NCI-H345 treated with DMSO at 0.1 percent for 48 hours (cell line): Measurements from ENCODE around the gene ZNF324.
"Not testable (repeated sequence)": the region's sequence is repeated elsewhere in the genome, so short reads cannot be mapped to it uniquely, and the experiment has no call there.

Experiments
- DNase-seq: peaks from one replicate; lab custom pipeline; 2025; ENCODE audit not compliant: unreplicated experiment; lab: John Stamatoyannopoulos, UW

ZNF324 gene

DNA sequence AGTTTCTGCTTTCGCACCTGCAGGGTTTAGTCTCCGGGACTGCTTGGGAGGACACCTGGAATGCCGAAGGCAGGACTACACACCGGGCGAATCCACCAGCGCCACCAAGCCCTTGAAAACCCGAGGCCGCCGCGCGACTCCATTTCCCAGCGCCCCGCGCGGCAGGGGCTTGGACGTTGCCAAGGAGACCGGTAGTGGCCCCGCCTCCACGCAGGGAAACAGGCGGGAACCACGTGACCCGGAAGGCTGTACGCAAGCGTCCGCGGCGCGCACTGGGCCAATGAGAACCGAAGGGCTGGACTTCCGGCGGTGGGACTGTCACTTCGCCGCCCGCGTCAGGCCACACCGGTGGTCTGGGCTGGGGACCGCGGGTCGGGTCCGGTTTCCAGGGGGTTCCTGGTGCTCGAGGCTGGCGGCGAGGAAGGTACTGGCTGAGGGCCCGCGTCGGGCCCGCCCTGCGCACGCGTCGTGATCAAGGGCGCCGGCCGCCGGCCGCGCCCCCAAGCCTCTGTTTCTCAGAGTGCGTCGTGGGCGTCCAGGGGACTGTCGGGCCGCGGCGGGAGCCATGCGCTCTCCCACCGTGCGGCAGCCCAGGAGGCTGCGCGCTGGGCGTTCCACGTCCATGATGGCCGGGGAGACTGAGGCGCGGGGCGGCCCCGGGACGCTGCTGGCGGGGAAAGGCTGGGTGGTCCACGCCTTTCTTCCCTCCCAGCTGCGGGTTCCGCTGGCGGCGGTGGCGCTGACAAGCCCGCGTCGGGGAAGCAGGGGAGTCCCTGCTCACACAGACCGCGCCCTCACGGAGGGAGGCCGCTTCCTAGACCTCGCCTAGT is at the start of gene ZNF324:
TSS of gene ZNF324 (plus strand) at position 321 of the 830 bp plus-strand sequence. CDS start 2,106 bp downstream, outside the sequence.
- peak; percentile 84 for DNase-seq

DNA sequence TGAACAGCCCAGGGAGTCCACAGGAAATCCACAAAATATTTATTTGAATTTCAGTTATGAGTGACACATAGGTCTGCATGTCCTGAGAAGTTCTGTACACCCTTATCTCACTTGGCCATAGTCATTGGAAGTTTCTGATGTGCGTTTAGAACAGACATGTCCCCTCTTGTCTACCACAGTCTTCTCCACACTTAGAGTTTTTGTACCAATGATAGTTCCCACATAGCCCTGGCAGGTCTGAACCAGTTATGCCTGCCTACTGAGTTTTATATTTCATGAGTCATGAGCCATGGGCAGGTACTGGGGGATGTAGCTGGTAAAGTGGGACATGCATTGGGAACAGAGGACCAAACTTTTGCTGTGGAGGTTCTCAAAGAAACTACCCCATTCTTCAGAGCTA is 38.3 kb upstream of the ZNF324 start:
- DNase-seq: no peak

DNA sequence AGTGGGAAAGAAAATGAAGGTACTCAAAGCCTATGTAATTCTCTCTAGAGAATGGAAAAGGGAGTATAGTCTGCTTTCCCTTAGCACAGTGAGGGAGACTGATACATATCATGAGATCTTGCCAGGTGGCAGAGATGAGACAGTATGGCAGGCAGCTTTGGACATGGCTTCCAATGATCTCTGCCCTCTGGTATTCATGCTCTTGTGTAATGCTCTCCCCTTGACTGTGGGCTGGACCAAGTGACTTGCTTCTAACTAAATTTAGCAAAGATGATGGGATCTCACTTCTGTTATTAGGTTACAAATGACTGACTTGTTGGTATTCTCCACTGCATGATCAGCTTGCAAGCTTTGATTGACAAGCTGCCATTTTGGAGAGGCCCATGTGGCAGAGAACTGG is 37.1 kb upstream of the ZNF324 start:
- DNase-seq: no peak

DNA sequence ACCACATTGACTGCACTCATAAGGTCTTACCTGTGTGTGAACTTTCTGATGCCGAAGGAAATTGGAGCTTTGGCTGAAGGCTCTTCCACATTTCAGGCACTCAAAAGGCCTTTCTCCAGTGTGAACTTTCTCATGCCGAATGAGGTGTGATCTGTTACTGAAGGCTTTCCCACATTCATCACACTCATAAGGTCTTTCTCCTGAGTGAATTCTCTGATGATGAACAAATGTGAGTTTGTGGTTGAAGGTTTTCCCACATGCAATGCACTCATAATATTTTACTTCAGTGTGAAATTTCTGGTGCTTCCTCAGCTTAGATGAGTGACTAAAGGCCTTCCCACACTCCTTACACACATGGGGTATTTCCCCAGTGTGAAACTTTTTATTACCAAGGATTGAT is 32.7 kb upstream of the ZNF324 start:
- no peak for DNase-seq

DNA sequence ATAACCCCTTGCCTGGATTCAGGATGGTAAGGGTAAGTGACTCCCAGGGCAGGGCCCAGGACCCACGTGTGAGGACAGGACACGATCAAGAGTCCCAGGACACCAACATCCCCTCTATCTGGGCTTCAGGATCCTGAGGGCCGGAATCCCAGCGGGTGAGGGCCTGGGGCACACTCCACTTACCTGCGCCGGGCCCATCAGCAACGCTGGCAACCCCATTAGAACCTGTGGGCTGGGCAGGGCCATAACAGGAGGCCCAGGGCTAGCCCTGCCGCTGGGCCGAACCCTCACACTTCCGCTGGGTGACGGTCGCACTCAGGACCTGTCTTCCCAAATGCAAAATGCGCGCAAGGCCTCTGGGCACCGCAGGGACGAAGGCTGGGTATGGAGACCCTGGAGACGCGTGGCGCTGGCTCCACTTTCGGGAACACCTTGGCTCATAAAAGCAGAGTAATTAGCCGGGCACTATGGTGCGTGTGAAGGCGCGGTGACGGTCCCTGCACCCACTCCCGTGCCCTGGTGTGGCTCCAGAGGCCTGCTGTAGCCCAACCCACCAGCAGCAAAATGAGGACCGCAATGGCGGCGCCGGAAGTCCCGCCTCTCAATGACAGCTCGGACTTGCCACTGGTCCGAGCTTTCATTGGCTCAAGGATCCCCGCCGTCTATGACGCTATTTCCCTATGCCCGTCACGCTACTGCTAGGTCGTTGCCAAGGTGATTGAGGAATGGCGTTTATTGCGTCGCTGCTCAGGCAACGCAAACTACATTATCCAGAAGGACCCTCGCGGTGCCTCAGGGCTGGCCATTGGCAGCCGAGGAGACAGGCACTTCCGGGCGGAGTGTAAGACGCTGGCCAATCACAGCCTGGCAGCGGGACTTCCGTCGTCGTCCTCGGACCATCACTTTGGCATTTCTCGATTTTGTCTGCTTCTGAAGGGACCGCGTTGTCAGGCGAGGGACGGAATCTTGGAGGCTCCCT is 27.0 kb upstream of the ZNF324 start, which contains the start of gene ZNF132:
TSS of gene ZNF132 (minus strand) at position 578 of the 979 bp plus-strand sequence. CDS start at position 246, 332 bp downstream.
- no peak for DNase-seq

DNA sequence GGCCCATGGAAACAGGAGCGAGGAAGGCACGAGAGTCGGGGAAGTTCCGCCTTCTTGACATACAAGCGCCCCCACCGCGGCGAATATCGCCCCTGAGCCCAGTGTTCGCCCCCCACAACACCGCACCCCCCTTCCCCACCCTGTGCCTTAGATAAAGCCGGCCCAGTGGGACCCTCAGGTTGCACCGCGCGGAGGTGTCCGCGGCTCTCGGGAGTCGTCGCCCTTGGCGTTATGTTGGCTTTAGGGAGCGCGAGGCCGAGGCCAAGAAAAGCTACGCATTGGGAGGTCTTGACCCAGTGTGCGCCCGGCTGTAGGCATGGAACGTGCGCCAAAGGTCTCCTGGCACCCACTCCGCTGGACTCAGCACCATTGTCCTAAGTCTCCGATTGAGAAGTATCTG is 26.3 kb upstream of the ZNF324 start:
- DNase-seq: no peak

DNA sequence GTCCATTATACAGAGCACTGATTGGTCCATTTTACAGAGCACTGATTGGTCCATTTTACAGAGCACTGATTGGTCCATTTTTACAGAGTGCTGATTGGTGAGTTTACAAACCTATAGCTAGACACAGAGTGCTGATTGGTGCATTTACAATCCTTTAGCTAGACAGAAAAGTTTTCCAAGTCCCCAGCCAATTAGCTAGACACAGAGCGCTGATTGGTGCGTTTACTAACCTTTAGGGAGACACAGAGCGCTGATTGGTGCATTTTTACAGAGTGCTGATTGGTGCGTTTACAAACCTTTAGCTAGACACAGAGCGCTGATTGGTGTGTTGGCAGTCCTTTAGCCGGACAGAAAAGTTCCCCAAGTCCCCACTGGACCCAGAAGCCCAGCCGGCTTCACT is 23.9 kb upstream of the ZNF324 start:
- DNase-seq: not testable (repeated sequence)

DNA sequence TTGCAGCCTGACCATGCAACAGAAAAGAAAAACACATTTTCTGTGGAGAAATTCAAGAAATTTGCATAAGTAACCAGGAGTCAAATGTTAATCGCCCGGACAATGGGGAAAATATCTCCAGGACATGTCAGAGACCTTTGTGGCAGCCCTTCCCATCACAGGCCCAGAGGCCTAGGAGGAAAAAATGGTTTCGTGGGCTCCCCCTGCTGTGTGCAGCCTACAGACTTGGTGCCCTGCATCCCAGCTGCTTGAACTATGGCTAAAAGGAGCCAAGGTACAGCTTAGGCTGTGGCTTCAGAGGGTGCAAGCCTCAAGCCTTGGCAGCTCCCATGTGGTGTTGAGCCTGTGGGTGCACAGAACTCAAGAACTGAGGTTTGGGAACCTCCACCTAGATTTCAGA is 18.0 kb upstream of the ZNF324 start:
- not testable (repeated sequence) for DNase-seq

DNA sequence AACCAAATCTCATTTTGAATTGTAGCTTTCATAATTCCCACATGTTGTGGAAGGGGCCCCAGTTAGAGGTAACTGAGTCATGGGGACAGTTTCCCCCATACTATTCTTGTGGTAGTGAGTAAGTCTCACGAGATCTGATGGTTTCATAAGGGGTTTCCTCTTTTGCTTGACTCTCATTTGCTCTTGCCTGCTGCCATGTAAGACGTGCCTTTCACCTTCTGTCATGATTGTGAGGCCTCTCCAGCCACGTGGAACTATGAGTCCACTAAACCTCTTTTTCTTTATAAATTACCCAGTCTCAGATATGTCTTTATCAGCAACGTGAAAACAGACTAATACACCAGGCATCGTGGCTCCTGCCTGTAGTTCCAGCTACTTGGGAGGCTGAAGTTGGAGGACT is 16.9 kb upstream of the ZNF324 start:
- DNase-seq: not testable (repeated sequence)

DNA sequence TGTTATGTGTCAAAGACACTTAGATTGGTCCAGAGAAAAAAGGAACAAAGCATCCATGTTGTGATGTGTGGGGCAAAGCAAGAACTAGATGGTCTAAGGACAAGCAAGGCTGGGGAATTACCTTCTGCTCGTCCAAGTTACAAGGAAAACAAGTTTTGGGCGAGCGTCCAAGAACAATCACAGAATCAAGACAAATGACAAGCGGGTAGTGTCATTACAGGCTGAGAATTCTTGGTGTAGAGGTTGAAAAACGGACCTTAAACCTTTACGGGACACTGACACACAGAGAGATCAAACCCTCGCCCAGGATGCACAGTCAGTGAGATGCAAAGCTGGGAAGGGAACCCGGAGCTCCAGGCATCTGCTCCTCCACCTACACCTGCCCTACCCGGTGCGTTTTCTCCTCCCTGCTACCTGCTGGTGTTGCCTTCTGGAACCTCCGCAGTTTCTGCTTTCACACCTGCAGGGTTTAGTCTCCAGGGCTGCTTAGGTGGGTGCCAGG is 16.0 kb upstream of the ZNF324 start:
- peak; percentile 51 for DNase-seq

DNA sequence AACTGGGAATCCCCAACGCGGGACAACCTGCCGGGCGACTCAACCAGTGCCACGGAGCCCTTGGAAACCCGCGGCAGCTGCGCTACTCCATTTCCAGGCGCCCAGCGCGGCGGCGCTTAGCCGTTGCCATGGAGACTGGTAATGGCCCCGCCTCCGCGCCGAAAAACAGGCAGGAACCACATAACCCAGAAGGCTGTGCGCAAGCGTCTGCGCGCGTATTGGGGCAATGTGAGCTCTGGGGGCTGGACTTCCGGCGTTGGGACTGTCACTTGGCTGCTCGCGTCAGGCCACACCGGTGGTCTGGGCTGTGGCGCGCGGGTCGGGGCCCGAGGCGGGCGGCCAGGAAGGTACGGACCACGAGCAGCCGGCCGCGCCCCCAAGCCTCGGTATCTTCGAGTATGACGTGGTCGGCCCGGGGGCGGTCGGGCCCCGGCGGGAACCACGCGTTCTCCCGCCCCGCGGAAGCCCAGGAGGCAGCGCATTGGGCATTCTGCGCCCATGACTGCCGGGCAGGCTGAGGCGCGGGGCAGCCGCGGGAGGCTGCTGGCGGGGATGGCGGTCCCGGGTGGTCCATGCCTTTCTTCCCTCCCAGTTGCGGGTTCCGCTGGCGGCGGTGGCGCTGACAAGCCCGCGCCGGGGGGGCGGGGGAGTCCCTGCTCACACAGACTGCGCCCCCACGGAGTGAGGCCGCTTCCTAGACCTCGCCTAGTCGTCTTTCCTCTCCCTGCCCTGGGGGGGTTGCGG is 15.3 kb upstream of the ZNF324 start, which contains the start of gene ZNF324B:
TSS of gene ZNF324B (plus strand) at position 265 of the 744 bp plus-strand sequence. CDS start 2,080 bp downstream, outside the sequence.
- peak; percentile 84 for DNase-seq

DNA sequence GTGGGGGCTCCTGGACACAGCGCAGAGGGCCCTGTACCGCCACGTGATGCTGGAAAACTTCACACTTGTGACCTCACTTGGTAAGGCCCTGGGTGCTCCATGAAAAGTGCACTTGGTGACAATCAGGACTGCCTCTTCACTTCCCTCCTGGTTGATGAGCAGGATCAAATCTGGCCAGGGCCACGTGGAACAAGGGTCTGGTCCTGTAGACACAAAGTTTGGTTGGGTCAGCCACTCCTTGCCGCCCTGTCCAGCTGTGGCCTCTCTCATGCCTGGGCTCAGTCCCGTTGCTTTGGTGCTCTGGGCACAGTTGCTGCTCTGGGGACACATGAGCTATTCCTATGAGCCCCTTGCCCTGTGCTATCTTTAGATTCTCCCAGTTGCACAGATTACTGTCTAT is 13.1 kb upstream of the ZNF324 start:
- no peak for DNase-seq

DNA sequence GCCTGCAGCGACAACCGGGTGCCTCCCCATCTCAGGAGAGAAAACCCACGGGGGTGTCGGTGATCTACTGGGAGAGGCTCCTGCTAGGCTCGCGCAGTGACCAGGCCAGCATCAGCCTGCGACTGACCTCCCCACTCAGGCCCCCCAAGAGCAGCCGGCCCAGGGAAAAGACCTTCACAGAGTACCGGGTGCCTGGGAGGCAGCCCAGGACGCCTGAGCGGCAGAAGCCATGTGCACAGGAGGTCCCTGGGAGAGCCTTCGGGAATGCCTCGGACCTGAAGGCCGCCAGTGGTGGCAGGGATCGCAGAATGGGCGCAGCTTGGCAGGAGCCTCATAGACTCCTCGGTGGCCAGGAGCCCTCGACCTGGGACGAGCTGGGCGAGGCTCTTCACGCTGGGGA is 11.6 kb upstream of the ZNF324 start:
- no peak for DNase-seq

DNA sequence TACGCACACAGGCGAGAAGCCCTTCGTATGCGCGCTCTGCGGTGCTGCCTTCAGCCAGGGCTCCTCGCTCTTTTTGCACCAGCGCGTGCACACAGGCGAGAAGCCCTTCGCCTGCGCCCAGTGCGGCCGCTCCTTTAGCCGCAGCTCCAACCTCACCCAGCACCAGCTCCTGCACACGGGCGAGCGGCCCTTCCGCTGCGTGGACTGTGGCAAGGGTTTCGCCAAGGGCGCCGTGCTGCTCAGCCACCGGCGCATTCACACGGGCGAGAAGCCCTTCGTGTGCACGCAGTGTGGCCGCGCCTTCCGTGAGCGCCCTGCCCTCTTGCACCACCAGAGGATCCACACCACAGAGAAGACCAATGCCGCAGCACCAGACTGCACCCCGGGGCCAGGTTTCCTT is 10.8 kb upstream of the ZNF324 start:
- DNase-seq: no peak

DNA sequence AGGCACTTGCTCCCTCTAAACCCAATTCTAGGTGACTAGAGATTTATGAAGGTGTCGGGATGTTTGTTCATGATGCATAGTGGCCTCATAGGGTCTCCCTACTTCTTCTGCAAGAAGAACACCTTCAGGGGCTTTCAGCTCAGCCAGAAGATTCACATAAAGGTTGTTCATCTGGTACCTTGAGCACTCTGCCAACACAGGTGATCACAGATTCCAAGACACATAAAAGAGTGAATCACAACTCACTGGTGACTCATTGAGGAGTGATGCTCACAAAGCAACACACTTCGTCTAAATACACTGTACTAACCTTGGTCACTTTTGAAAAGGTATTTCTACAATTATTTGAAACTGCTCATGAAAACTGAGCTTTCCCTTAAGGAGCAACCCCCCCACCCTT is 6.8 kb upstream of the ZNF324 start:
- DNase-seq: no peak

DNA sequence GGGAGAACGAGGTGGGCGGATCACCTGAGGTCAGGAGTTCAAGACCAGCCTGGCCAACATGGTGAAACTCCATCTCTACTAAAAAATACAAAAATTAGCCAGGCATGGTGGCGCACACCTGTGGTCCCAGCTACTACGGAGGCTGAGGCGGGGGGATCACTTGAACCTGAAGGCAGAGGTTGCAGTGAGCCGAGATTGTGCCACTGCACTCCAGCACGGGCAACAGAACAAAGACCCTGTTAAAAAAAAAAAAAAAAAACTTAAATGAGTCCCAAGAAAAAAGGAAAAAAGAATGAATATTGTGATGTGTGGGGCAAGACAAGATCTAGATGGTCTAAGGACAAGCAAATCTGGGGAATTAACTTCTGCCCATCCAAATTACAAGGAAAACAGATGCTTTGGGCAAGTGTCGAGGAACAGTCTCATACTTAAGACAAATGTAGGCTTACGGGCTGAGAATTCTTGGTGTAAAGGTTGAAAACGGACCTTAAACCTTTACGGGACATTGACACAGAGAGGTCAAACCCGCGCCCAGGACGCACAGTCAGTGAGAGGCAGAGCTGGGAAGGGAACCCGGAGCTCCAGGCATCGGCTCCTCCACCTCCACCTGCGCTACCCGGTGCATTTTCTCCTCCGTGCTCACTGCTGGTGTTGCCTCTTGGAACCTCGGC is 656 bp upstream of the ZNF324 start:
- DNase-seq: no peak

DNA sequence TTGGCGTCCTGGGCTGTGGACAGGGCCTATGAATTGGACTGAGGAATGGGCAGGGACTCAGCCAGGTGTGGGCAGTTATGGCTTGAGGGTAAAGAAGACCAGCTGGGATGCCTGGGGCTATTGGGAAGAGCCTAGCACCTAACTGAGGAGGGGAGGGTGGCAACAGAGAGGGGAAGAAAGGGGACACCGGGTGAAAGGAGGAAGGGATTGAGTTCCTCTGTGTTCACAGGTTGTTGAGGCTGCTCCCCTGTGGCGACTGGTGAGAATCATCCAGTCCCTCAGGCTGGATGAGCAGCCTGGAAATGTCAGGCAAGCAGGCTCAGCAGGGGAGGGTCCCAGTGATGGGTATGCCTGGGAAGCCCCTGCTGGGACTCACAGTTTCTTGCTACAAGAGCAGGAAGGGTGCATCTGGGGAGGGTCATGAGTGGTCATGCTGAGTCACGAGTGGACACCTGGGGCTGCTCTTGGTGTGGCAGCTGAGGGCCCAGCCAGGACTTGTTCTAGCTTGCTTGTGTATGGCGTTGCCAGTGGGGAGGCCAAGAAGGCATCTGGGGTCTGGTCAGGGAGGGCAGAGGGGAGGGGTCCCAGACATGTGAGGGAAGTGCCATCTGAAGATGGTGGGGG is 1.4 kb downstream of the ZNF324 start:
- peak; percentile 8 for DNase-seq

DNA sequence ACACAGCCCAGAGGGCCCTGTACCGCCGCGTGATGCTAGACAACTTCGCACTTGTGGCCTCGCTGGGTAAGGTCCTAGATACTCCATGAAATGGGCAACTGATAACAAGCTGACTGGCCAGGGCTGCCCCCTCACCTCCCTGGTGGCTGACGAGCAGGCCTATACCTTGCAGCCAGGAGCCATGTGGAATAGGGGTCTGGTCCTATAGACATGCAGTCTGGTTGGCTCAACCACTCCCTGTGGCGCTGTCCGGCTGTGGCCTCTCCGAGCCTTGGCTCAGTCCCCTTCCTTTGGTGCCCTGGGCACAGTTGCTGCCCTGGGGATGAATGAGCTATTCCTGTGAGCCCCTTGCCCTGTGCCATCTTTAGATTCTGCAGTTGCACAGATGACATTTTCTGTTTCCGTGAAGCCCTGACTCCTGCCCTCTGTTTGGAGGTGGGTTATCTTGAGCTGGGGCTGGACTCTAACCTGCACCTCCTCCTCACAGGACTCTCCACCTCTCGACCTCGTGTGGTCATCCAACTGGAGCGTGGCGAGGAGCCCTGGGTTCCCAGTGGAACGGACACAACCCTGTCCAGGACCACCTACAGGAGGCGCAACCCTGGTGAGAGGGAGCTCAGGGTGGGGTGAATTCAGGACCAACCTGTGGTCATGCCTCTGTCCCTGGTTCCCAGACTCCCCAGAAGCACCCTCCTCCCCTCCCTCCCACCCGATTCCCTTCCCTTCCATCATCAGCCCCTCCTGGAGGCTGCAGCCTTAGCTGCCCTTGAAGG is 2.5 kb downstream of the ZNF324 start:
- DNase-seq: no peak
